Tibial nerve (tissue), 4 donors: ENCODE measurements around the gene ATP8A2.

Experiments used
- CTCF ChIP-seq, 5 experiments: fragments of 200-600 bp in 3 of 5; fragments of 450-650 bp in 2 of 5; sonication (generic) in 3 of 5; IDR thresholded peaks; one replicate each; pipeline ENCODE4 v1.5.1; 2016 to 2019; ENCODE audit warnings: antibody characterized with exemption in 5 of 5, mild to moderate bottlenecking in 3 of 5, moderate library complexity in 2 of 5
- EP300 ChIP-seq, 2 donors: sonication (generic); formaldehyde crosslinking; IDR thresholded peaks; one replicate each; pipeline ENCODE4 v1.6.1; 2017; ENCODE audit warnings: antibody characterized with exemption in 2 of 2, mild to moderate bottlenecking in 1 of 2
- POLR2A ChIP-seq, 2 donors: fragments of 450-650 bp; IDR thresholded peaks; one replicate each; pipeline ENCODE4 v1.6.1; 2017; ENCODE audit warnings: antibody characterized with exemption in 2 of 2, mild to moderate bottlenecking in 2 of 2, moderate library complexity in 2 of 2

- TF ChIP-seq CTCF (IDR thresholded peaks at IDR 0.05): no peak
- no peak for TF ChIP-seq POLR2A (IDR thresholded peaks at IDR 0.05)
- TF ChIP-seq EP300 (IDR thresholded peaks at IDR 0.05): no peak
Measured at GRCh38 chr13:26054896-26055295, 683.1 kb downstream of the ATP8A2 start.
